Thyroid gland (tissue), 4 donors: ENCODE results near the gene ZNF736. TPM values are rescaled to one million over a fixed set of nuclear protein-coding genes. Genes with fewer than 3 reads are reported as not detected.

ENCODE experiments used
- DNase-seq, 2 donors: peaks; one replicate each; pipeline ENCODE4 v3.0.0-alpha.2; 2019
- H3K27ac ChIP-seq, 3 donors: fragments of 200-600 bp; sonication (generic); 1 replicate in 2 of 3; 2 replicates in 1 of 3; pipeline ENCODE4 v1.5.1; 2016 to 2019; ENCODE audit warnings: mild to moderate bottlenecking in 1 of 3, moderate library complexity in 1 of 3
- H3K27me3 ChIP-seq: fragments of 200-600 bp; sonication (generic); one replicate; pipeline ENCODE4 v1.5.1; 2019
- H3K36me3 ChIP-seq, 2 donors: fragments of 200-600 bp; sonication (generic); one replicate each; pipeline ENCODE4 v1.5.1; 2016 to 2019
- H3K4me1 ChIP-seq, 2 donors: fragments of 200-600 bp; sonication (generic); one replicate each; pipeline ENCODE4 v1.5.1; 2017 to 2019
- H3K4me3 ChIP-seq, 3 donors: fragments of 200-600 bp; sonication (generic); replicated peaks in 1 of 3; 1 replicate in 2 of 3; 2 replicates in 1 of 3; pipeline ENCODE4 v1.5.1; 2016; ENCODE audit warnings: mild to moderate bottlenecking in 1 of 3
- H3K9me3 ChIP-seq: fragments of 200-600 bp; sonication (generic); one replicate; pipeline ENCODE4 v1.5.1; 2017
- POLR2A ChIP-seq, 2 donors: fragments of 450-650 bp; IDR thresholded peaks; one replicate each; pipeline ENCODE4 v1.6.1; 2017; ENCODE audit warnings: antibody characterized with exemption in 2 of 2, mild to moderate bottlenecking in 2 of 2, moderate library complexity in 1 of 2
- WGBS, 2 donors: methylation state at CpG; one replicate each; pipeline ENCODE4 v1.1.5; 2017; 5-methylcytosine and 5-hydroxymethylcytosine counted together
- intact Hi-C: fragments of 100-400 bp; cut with DNase I; formaldehyde crosslinking; loops from one replicate; pipeline ENCODE4 v1.15.1; 2023
- total RNA-seq, 4 donors: library from RNA; depleted of rRNA; stranded (reverse); fragments of >200 nt; gene quantifications; one replicate each; pipeline ENCODE4 v1.2.3, GENCODE V29; 2016
- TF ChIP-seq, protein P1 (sequence below), 6 experiments: fragments of 200-600 bp in 3 of 6; fragments of 450-650 bp in 3 of 6; sonication (generic) in 3 of 6; IDR thresholded peaks; one replicate each; pipeline ENCODE4 v1.5.1; 2016 to 2019; ENCODE audit warnings: antibody characterized with exemption in 6 of 6, mild to moderate bottlenecking in 2 of 6, inconsistent platforms in 1 of 6, moderate library complexity in 1 of 6

The ZNF736 gene
- total RNA-seq, 4 donors from 2014 or later, result 14.4 to 38.2 (median 25.8) TPM

- WGBS, 2 donors, result 92 to 93% methylated on average over 2 of the region's 2 CpGs
- Histone ChIP-seq H3K4me1 (no peaks in the 10 kb centered on the region), H3K36me3 (no peaks in the 10 kb centered on the region), H3K27ac (no peak overlapping the region), H3K27me3 (no peaks in the 10 kb centered on the region), H3K4me3 (no peak overlapping the region), H3K9me3 (no peaks in the 10 kb centered on the region)
- DNase-seq, result no peak
- intact Hi-C loops, result no loop called here
- no peak for TF ChIP-seq POLR2A (IDR thresholded peaks at IDR 0.05)
- TF ChIP-seq, protein P1, sequence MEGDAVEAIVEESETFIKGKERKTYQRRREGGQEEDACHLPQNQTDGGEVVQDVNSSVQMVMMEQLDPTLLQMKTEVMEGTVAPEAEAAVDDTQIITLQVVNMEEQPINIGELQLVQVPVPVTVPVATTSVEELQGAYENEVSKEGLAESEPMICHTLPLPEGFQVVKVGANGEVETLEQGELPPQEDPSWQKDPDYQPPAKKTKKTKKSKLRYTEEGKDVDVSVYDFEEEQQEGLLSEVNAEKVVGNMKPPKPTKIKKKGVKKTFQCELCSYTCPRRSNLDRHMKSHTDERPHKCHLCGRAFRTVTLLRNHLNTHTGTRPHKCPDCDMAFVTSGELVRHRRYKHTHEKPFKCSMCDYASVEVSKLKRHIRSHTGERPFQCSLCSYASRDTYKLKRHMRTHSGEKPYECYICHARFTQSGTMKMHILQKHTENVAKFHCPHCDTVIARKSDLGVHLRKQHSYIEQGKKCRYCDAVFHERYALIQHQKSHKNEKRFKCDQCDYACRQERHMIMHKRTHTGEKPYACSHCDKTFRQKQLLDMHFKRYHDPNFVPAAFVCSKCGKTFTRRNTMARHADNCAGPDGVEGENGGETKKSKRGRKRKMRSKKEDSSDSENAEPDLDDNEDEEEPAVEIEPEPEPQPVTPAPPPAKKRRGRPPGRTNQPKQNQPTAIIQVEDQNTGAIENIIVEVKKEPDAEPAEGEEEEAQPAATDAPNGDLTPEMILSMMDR (IDR thresholded peaks at IDR 0.05), result no peak
These were observed 57.4 kb downstream of the ZNF736 start for GRCh38 chr7:64371116-64371515.

GRCh38 chr7:64373017-64373416 lies 59.3 kb downstream of the ZNF736 start:
- TF ChIP-seq, protein P1 (IDR thresholded peaks at IDR 0.05), result no peak
- no peak for TF ChIP-seq POLR2A (IDR thresholded peaks at IDR 0.05)
- Histone ChIP-seq H3K27me3 (no peaks in the 10 kb centered on the region), H3K4me1 (no peaks in the 10 kb centered on the region), H3K4me3 (no peak overlapping the region), H3K36me3 (no peaks in the 10 kb centered on the region), H3K27ac (no peak overlapping the region), H3K9me3 (no peaks in the 10 kb centered on the region)
- intact Hi-C loops, result no loop called here
- 85 to 86% methylated on average over 2 of the region's 2 CpGs for WGBS, 2 donors
- no peak for DNase-seq

GRCh38 chr7:64400401-64400800 lies 86.6 kb downstream of the ZNF736 start:
- Histone ChIP-seq H3K9me3 (no peaks in the 10 kb centered on the region), H3K36me3 (no peaks in the 10 kb centered on the region), H3K4me1 (no peaks in the 10 kb centered on the region), H3K4me3 (no peak overlapping the region), H3K27me3 (no peaks in the 10 kb centered on the region), H3K27ac (no peak overlapping the region)
- TF ChIP-seq, protein P1 (IDR thresholded peaks at IDR 0.05), result no peak
- TF ChIP-seq POLR2A (IDR thresholded peaks at IDR 0.05), result no peak
- DNase-seq, result no peak
- intact Hi-C loops, result no loop called here

Other genes starting within 250 kb of the ZNF736 start
- gene ZNF735, start 106.8 kb upstream of the ZNF736 start, total RNA-seq, result not detected
- not detected for gene ZNF679, start 85.5 kb upstream of the ZNF736 start, total RNA-seq
- 10 to 100 TPM; 72.4 to 86.1 (median 84.1) TPM for gene ZNF680, start 249.1 kb downstream of the ZNF736 start, total RNA-seq